ENCODE data around the gene GAB2.

DNA sequence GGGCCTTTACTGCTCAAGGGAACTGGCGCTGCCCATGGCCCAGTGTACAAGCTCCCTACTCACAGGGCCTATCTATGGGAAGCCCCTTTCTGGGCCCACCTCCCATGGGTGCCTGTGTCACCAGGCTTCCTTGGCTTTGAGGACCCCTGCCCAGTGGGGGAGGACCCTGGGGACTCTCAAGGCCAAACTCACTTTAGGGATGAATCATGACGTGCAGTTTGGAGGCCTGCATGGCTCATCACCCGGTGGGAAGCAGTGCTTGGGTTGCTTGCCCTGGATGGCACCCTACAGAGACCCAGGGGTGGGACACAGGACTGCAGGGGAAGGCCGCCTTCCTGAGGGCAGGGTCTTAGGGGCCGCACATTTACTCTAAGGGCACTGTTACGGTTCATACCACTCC, 245.7 kb downstream of the GAB2 start:
- TF ChIP-seq, protein P1, sequence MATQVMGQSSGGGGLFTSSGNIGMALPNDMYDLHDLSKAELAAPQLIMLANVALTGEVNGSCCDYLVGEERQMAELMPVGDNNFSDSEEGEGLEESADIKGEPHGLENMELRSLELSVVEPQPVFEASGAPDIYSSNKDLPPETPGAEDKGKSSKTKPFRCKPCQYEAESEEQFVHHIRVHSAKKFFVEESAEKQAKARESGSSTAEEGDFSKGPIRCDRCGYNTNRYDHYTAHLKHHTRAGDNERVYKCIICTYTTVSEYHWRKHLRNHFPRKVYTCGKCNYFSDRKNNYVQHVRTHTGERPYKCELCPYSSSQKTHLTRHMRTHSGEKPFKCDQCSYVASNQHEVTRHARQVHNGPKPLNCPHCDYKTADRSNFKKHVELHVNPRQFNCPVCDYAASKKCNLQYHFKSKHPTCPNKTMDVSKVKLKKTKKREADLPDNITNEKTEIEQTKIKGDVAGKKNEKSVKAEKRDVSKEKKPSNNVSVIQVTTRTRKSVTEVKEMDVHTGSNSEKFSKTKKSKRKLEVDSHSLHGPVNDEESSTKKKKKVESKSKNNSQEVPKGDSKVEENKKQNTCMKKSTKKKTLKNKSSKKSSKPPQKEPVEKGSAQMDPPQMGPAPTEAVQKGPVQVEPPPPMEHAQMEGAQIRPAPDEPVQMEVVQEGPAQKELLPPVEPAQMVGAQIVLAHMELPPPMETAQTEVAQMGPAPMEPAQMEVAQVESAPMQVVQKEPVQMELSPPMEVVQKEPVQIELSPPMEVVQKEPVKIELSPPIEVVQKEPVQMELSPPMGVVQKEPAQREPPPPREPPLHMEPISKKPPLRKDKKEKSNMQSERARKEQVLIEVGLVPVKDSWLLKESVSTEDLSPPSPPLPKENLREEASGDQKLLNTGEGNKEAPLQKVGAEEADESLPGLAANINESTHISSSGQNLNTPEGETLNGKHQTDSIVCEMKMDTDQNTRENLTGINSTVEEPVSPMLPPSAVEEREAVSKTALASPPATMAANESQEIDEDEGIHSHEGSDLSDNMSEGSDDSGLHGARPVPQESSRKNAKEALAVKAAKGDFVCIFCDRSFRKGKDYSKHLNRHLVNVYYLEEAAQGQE (IDR thresholded peaks at IDR 0.05; ENCODE audit: insufficient read depth in 1 of 2, low read depth in 2 of 2, low read length in 1 of 2) = no peak
- TF ChIP-seq, protein P2, sequence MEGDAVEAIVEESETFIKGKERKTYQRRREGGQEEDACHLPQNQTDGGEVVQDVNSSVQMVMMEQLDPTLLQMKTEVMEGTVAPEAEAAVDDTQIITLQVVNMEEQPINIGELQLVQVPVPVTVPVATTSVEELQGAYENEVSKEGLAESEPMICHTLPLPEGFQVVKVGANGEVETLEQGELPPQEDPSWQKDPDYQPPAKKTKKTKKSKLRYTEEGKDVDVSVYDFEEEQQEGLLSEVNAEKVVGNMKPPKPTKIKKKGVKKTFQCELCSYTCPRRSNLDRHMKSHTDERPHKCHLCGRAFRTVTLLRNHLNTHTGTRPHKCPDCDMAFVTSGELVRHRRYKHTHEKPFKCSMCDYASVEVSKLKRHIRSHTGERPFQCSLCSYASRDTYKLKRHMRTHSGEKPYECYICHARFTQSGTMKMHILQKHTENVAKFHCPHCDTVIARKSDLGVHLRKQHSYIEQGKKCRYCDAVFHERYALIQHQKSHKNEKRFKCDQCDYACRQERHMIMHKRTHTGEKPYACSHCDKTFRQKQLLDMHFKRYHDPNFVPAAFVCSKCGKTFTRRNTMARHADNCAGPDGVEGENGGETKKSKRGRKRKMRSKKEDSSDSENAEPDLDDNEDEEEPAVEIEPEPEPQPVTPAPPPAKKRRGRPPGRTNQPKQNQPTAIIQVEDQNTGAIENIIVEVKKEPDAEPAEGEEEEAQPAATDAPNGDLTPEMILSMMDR (IDR thresholded peaks at IDR 0.05) = no peak
- no peak for TF ChIP-seq TCF7L2 (IDR thresholded peaks at IDR 0.05; ENCODE audit: low read depth, low read length)
